ENCODE data around the gene NKG7.

DNA sequence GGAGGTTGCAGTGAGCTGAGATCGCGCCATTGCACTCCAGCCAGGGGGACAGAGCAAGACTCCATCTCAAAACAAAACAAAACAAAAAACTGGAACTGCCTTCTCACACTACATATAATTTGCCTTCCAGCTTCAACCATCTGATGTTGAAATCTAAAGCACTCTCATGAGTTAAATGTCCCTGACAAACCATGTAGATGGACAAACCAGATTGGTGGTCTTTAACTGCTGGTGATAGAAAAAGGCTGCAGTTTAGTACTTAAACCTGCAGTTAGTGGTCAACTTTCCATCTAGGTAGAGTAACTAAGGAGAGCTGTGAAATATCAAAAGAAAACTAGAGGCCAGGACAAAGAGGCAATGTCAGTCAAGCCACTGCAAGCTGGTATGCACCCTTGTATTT, 23.7 kb upstream of the NKG7 start:
- TF ChIP-seq, protein P1, sequence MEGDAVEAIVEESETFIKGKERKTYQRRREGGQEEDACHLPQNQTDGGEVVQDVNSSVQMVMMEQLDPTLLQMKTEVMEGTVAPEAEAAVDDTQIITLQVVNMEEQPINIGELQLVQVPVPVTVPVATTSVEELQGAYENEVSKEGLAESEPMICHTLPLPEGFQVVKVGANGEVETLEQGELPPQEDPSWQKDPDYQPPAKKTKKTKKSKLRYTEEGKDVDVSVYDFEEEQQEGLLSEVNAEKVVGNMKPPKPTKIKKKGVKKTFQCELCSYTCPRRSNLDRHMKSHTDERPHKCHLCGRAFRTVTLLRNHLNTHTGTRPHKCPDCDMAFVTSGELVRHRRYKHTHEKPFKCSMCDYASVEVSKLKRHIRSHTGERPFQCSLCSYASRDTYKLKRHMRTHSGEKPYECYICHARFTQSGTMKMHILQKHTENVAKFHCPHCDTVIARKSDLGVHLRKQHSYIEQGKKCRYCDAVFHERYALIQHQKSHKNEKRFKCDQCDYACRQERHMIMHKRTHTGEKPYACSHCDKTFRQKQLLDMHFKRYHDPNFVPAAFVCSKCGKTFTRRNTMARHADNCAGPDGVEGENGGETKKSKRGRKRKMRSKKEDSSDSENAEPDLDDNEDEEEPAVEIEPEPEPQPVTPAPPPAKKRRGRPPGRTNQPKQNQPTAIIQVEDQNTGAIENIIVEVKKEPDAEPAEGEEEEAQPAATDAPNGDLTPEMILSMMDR (IDR thresholded peaks at IDR 0.05; ENCODE audit: low read depth, low read length): no peak
- TF ChIP-seq EZH2phosphoT487 (IDR thresholded peaks at IDR 0.05; ENCODE audit: low read depth): no peak
